GM19238 (cell line): ENCODE results near the gene CSNK1G1.
"Not testable (repeated sequence)": the region's sequence is repeated elsewhere in the genome, so short reads cannot be mapped to it uniquely, and the experiment has no call there.

Experiments used
- DNase-seq: peaks from one replicate; pipeline ENCODE4 v3.0.0; 2011; ENCODE audit warnings: low spot score; ENCODE audit not compliant: insufficient read length

CSNK1G1 gene

GRCh38 chr15:64288999-64289398, 67.0 kb downstream of the CSNK1G1 start:
- DNase-seq = no peak

DNA sequence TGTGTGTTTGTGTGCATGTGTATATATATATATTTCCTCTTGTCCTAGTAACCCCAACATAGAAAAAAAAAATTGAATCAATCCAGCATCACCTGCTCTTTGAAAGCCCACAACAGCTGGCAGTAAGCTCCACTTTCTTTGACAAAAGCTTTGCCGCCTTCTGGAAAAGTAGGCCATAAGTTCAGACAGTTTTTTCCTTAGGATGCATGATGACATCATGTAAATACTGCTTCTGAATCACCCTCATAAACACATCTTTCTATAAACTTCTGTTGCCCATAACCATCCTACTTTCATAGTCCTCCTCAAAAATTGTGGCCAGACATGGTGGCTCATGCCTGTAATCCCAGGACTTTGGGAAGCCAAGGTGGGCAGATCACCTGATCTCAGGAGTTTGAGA, 67.4 kb downstream of the CSNK1G1 start:
- DNase-seq = no peak

DNA sequence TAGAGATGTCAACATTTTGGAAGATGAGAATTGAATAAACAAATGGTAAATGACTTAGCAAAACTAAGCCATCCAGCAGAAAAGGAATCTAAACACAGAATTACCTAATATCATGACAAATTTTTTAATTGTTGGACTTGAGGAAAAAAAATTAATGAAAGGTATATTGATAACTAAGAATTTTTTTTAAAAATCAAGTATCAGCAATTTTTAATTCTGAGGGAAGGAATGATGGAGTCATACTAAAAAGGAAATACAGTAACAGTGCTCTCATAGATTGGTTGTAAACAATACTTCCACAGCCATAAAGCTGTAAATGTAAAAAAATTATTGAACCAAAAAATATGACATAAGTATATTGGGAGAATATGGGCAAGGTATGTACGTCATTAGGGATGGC, 68.0 kb downstream of the CSNK1G1 start:
- no peak for DNase-seq

DNA sequence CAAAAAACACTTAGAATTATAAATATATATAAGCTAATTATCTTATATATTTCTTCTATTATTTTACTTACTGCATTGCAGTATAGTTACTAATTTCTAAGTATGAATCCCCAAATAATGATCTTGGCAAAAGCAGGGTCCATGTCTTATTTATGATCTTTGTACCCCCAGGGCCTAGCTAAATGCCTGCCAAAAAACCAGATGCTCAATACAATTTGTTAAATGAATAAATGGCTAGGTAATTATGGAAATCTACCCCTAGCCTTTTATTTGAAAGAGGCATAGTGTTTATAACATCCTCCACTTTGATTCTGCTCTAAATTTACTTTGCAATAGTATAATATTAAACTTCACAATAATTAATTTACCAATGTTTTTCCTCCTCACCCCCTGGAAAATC, 69.5 kb downstream of the CSNK1G1 start:
- DNase-seq = no peak

DNA sequence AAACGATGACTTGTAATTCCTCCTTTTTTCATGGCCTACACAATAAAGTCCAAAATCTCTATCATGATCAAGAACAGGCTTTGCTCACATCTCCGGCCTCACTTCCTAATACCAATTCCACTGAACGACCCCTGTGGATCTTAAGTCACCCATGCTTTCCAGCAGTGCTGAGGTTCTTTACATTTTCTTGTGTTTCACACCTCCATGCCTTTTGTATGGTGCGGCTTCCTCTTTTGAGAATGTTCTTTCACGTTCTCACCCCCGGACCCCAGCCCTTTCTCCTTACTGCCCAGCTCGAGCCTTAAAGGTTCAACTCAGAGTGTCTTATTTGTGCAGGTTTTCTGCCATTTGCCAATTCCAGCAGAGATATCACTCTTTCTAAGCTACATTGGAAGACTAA, 70.1 kb downstream of the CSNK1G1 start:
- DNase-seq = no peak

DNA sequence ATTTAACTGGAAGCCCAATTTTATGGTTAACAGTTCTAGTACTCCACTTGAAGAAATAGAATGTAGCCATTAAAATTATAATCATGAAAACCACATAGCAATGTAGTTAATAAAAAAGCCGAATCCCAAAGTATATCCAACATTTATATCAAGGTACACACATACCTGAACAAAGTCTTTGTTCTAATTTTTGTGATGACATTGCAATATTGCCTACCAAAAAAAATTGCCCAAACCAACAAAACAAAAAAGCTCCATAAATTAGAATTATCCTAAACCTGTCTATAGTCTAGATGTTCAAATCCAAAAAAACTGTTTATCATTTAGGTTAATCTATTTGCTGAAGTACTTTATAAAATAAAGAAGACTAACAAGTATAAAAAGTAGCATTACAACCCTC, 70.8 kb downstream of the CSNK1G1 start:
- no peak for DNase-seq

DNA sequence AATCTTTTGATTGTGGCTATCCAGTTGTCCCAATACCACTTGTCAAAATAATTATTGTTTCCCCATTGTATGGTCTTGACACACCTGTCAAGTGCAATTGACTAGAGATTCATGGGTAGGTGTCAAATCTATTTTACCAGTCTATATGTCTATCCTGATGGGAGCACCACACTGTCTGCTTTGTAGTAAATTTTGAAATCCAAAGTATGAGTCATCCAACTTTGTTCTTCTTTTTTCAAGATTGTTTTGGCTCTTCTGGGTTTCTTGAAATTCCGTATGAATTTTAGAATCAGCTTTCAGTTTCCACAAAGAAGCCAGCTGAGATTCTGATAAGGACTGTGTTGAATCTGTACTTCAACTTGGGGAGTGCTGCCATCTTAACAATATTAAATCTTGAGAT, 71.9 kb downstream of the CSNK1G1 start:
- no peak for DNase-seq

GRCh38 chr15:64282701-64283100, 73.3 kb downstream of the CSNK1G1 start:
- no peak for DNase-seq

DNA sequence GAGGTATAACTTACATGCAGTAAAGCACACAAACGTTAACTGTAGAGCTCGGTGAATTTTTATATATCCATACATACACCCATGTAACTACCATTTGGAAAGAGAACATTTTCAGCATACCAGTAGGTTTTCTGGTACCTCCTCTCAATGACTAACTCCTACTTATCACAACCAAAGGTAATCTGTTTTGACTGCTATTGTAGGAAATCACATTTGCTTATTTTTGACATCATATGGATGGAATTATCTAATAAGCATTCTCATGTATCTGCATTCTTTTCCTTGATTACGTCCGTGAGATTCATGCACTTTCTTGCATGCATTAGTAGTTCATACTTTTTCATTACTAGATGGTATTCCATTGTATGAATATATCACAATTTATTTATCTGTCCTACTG, 76.8 kb downstream of the CSNK1G1 start:
- DNase-seq = no peak

DNA sequence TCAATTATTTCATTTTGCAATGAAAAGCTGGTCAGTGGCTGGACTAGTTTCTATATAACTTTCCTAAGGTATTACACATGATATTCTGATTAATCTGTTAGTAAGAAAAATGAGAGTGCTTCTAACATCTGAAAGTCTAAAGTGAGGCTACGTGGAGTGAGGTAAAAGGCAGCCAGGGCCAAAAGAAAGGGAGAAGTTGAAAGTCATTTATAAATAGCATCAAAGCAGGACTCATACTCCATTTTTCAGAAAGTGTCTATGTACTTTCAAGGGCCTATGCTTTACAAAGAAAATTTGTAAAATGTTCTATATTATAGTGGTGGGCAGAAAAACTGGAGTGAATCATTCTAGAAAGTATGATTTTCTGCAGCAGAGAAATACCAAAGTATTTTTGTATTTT, 80.0 kb downstream of the CSNK1G1 start:
- no peak for DNase-seq

DNA sequence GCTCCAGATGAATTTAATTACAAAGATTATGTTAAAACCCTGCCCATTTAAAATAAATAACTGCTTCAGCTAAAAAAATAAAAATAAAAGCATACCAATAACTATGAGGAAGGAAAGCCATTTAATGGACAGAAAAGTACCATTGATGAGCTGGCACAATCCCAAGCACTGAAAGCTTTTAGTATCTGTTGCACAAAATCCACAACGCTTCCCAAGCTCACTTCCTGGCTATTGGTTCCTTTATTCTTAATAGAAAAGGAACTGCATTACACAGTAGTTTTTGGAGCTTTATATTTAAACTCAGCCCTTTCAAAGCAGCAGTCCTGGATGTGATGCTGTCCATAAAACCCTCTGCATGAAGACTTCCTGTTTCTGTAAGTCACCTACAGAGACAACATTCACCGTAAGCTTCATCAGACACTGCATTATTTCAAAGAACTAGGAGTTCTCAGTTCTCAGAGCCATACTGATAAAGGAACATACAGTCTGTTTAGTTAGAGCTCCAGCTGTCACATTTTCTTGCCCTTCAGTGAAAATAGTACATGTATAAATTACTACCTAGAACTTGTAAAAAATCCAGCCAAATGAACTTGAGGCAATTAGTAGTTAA, 81.5 kb downstream of the CSNK1G1 start:
- DNase-seq = peak; percentile 2

- no peak for DNase-seq
These were observed 88.5 kb downstream of the CSNK1G1 start for GRCh38 chr15:64267331-64267973.

GRCh38 chr15:64265188-64265587, 90.8 kb downstream of the CSNK1G1 start:
- not testable (repeated sequence) for DNase-seq

DNA sequence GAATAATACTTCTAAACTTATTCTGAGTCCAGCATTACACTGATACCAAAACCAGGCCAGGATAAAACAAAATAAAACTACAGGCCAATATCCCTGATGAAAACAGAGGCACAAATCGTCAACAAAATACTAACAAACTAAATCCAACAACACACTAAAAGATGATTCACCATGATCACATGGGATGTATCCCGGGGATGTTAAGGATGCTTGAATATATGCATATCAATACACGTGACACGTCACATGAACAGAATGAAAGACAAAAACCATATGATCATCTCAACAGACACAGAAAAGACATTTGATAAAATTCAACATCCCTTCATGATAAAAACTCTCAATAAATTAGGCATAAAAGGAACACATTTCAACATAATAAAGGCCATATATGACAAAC, 91.5 kb downstream of the CSNK1G1 start:
- no peak for DNase-seq

DNA sequence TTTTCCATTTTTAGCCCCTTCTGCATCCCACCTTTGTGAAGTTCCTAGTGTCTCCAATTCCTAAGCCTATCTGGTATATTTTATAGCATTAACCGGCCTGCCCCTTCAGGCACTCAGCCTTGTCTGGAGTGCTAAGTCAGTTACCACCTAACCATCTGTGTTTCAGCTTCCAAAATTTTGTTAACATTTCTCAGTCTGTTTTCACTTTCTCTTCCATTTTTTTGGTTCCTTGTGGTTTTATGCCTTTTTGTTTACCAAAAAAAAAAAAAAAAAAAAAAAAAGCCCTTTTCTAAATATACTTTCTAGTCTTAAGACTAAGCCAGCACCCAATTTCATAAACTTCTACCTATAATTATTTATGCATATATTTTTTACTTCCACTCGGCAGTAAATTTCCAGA, 92.4 kb downstream of the CSNK1G1 start:
- DNase-seq = no peak

GRCh38 chr15:64256051-64256450, 99.9 kb downstream of the CSNK1G1 start:
- DNase-seq = no peak

DNA sequence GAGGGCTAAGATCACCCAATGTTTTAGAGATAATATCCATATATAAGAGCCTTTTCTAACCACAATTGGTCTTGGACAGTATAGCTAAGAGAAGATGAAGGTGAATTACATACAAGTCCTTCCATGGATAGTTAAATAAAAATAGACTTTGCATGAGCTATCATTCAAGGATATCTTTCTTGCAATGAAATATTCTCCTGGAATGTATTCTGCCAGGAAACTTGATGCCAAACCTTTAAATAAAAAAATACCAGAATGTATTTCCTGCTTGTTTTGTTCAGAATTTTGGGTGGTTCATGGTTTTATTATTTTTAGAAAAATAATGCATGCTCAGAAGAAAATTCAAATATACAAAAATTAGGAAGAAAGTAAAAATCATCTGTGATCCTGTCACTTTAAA, 104.3 kb downstream of the CSNK1G1 start:
- DNase-seq = no peak

- no peak for DNase-seq
These were observed 104.9 kb downstream of the CSNK1G1 start for GRCh38 chr15:64251121-64251520.

- DNase-seq = no peak
These were observed 105.9 kb downstream of the CSNK1G1 start for GRCh38 chr15:64249883-64250575.

GRCh38 chr15:64249406-64249805, 106.6 kb downstream of the CSNK1G1 start:
- no peak for DNase-seq

DNA sequence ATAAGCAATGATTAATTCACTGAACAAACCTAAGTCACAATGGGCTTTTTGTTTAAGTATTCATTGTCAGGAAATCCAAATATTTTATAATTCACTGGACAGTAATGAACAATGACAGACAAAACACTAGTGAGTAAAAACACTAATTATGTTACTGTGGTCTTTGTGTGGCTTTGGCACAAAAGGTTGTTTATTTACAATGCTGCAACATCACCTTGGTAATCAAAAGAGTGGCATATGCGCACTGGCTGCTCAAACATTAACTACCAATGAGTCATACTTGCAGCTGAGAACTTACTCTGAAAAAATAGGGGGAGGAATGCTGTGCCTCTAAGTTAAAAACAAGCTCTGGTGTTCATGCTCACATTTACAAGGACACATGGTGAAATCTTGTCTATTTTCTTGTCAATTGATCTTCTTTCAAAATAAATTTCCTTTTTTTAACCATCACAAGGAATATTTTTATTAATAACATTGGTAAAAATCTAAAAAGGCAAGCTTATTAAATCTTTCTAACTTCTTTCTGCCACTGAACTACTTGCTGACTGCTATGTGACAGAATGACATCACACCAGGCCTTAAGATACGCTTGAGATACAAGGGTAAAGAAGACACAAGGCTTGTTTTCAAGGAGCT, 107.9 kb downstream of the CSNK1G1 start:
- peak; percentile 37 for DNase-seq

DNA sequence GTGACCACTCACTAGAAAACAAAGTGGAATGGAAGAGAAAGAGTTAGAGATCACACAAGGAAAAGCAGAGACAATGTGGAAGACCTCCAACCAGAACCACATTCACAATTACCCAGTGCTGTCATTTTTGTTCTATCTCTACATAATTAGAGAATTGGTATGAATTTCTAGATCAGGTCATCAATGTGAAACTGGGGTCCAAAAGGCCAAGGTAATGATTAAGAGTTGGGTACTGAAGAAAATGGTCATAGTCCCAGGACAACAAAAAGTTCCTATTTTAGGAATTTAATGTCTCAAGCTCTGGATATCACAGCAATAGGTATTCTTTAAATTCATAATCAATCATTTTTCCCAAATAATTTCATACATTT, 108.5 kb downstream of the CSNK1G1 start:
- DNase-seq = no peak
